Stomach smooth muscle (tissue), 2 donors: ENCODE results near the gene EGFR.

Experiments used
- H3K27ac ChIP-seq: one replicate; pipeline ENCODE4 v1.7.0; 2013; ENCODE audit warnings: mild to moderate bottlenecking, low read length, inconsistent platforms
- H3K27me3 ChIP-seq, 2 donors: one replicate each; pipeline ENCODE4 v1.7.0; 2013; ENCODE audit warnings: low read length in 2 of 2; ENCODE audit not compliant: insufficient read depth in 2 of 2, control insufficient read depth in 1 of 2
- H3K36me3 ChIP-seq, 2 donors: one replicate each; pipeline ENCODE4 v1.7.0; 2013; ENCODE audit warnings: low read length in 2 of 2; ENCODE audit not compliant: control insufficient read depth in 2 of 2, insufficient read depth in 2 of 2
- H3K4me1 ChIP-seq: one replicate; pipeline ENCODE4 v1.7.0; 2013; ENCODE audit warnings: low read length; ENCODE audit not compliant: control insufficient read depth, insufficient read depth
- H3K4me3 ChIP-seq, 2 donors: one replicate each; pipeline ENCODE4 v1.7.0; 2013; ENCODE audit warnings: low read length in 2 of 2
- H3K9ac ChIP-seq, 2 donors: one replicate each; pipeline ENCODE4 v1.7.0; 2013; ENCODE audit warnings: low read length in 2 of 2, mild to moderate bottlenecking in 1 of 2
- H3K9me3 ChIP-seq, 2 donors: one replicate each; pipeline ENCODE4 v1.7.0; 2013; ENCODE audit warnings: low read length in 2 of 2; ENCODE audit not compliant: control insufficient read depth in 2 of 2
- donor health status: healthy.
- donor health status: Pancreatic carcinoma.

EGFR gene

GRCh38 chr7:55191161-55191925 is 172.5 kb downstream of the EGFR start:
- H3K36me3 ChIP-seq = peaks cover 13 to 20% of the 10 kb centered on the region in 2 donors
- no peak overlapping the region for H3K4me3 ChIP-seq
- H3K27me3 ChIP-seq = no peaks in the 10 kb centered on the region
- H3K9ac ChIP-seq = peak overlapping the region in 1 of 2 donors; percentile 13
- peaks cover 37% of the 10 kb centered on the region for H3K4me1 ChIP-seq
- no peak overlapping the region for H3K27ac ChIP-seq
- H3K9me3 ChIP-seq = no peaks in the 10 kb centered on the region

GRCh38 chr7:55191926-55192692 is 173.3 kb downstream of the EGFR start:
- Histone ChIP-seq H3K9ac (peak overlapping the region in 1 of 2 donors; percentile 13), H3K4me1 (peaks cover 37% of the 10 kb centered on the region), H3K36me3 (peaks cover 7 to 17% of the 10 kb centered on the region in 2 donors), H3K4me3 (no peak overlapping the region), H3K27me3 (no peaks in the 10 kb centered on the region), H3K27ac (peak overlapping the region; percentile 58), H3K9me3 (no peaks in the 10 kb centered on the region)

GRCh38 chr7:55192723-55193122 is 173.9 kb downstream of the EGFR start:
- peak overlapping the region; percentile 58 for H3K27ac ChIP-seq
- H3K36me3 ChIP-seq = peaks cover 7 to 17% of the 10 kb centered on the region in 2 donors
- peaks cover 36% of the 10 kb centered on the region for H3K4me1 ChIP-seq
- no peaks in the 10 kb centered on the region for H3K9me3 ChIP-seq
- H3K4me3 ChIP-seq = no peak overlapping the region
- no peaks in the 10 kb centered on the region for H3K27me3 ChIP-seq
- H3K9ac ChIP-seq = no peak overlapping the region

GRCh38 chr7:55193245-55193644 is 174.4 kb downstream of the EGFR start:
- no peak overlapping the region for H3K9ac ChIP-seq
- no peaks in the 10 kb centered on the region for H3K9me3 ChIP-seq
- no peak overlapping the region for H3K4me3 ChIP-seq
- no peaks in the 10 kb centered on the region for H3K27me3 ChIP-seq
- H3K27ac ChIP-seq = no peak overlapping the region
- peaks cover 34% of the 10 kb centered on the region for H3K4me1 ChIP-seq
- peaks cover 7 to 18% of the 10 kb centered on the region in 2 donors for H3K36me3 ChIP-seq

GRCh38 chr7:55194522-55194921 is 175.7 kb downstream of the EGFR start:
- Histone ChIP-seq H3K9ac (no peak overlapping the region), H3K27me3 (no peaks in the 10 kb centered on the region), H3K4me1 (peaks cover 36% of the 10 kb centered on the region), H3K27ac (no peak overlapping the region), H3K9me3 (no peaks in the 10 kb centered on the region), H3K4me3 (no peak overlapping the region), H3K36me3 (peaks cover 7 to 21% of the 10 kb centered on the region in 2 donors)

- H3K27me3 ChIP-seq = no peaks in the 10 kb centered on the region
- H3K9ac ChIP-seq = no peak overlapping the region
- H3K9me3 ChIP-seq = no peaks in the 10 kb centered on the region
- no peak overlapping the region for H3K4me3 ChIP-seq
- H3K36me3 ChIP-seq = peaks cover 32 to 46% of the 10 kb centered on the region in 2 donors
- peaks cover 24% of the 10 kb centered on the region for H3K4me1 ChIP-seq
- H3K27ac ChIP-seq = peak overlapping the region; percentile 49
Observed at GRCh38 chr7:55198634-55199392, 180.0 kb downstream of the EGFR start.

GRCh38 chr7:55199418-55199817 is 180.6 kb downstream of the EGFR start:
- peaks cover 37 to 50% of the 10 kb centered on the region in 2 donors for H3K36me3 ChIP-seq
- H3K27ac ChIP-seq = no peak overlapping the region
- H3K4me3 ChIP-seq = no peak overlapping the region
- no peaks in the 10 kb centered on the region for H3K9me3 ChIP-seq
- no peak overlapping the region for H3K9ac ChIP-seq
- H3K4me1 ChIP-seq = peaks cover 24% of the 10 kb centered on the region
- no peaks in the 10 kb centered on the region for H3K27me3 ChIP-seq

GRCh38 chr7:55200441-55200840 is 181.6 kb downstream of the EGFR start:
- Histone ChIP-seq H3K9ac (no peak overlapping the region), H3K4me3 (no peak overlapping the region), H3K9me3 (no peaks in the 10 kb centered on the region), H3K36me3 (peaks cover 47 to 56% of the 10 kb centered on the region in 2 donors), H3K27ac (no peak overlapping the region), H3K4me1 (peaks cover 24% of the 10 kb centered on the region), H3K27me3 (no peaks in the 10 kb centered on the region)

- H3K4me3 ChIP-seq = no peak overlapping the region
- H3K36me3 ChIP-seq = peaks cover 54 to 71% of the 10 kb centered on the region in 2 donors
Observed at GRCh38 chr7:55202150-55202913, 183.5 kb downstream of the EGFR start.

GRCh38 chr7:55203300-55203699 is 184.5 kb downstream of the EGFR start:
- Histone ChIP-seq H3K27me3 (no peaks in the 10 kb centered on the region), H3K4me1 (peaks cover 23% of the 10 kb centered on the region), H3K9ac (no peak overlapping the region), H3K27ac (no peak overlapping the region), H3K4me3 (no peak overlapping the region), H3K36me3 (peaks cover 56 to 75% of the 10 kb centered on the region in 2 donors), H3K9me3 (no peaks in the 10 kb centered on the region)

More at GRCh38 chr7:55202150-55202913, 183.5 kb downstream of the EGFR start:
- no peaks in the 10 kb centered on the region for H3K9me3 ChIP-seq
- H3K27me3 ChIP-seq = no peaks in the 10 kb centered on the region
- H3K4me1 ChIP-seq = peaks cover 24% of the 10 kb centered on the region
- H3K27ac ChIP-seq = no peak overlapping the region
- no peak overlapping the region for H3K9ac ChIP-seq
